Middle frontal gyrus (tissue), 1 donor: ENCODE measurements around the gene HDGFL2.
"Not testable (repeated sequence)": the region's sequence is repeated elsewhere in the genome, so short reads cannot be mapped to it uniquely, and the experiment has no call there.

Source experiments
- DNase-seq: peaks from one replicate; pipeline ENCODE4 v3.0.0-alpha.2; 2015; ENCODE audit warnings: low spot score; ENCODE audit errors: extremely low spot score

The HDGFL2 gene

GRCh38 chr19:4531562-4532165 is 59.6 kb downstream of the HDGFL2 start:
- no peak for DNase-seq

- DNase-seq = no peak
These were observed 61.2 kb downstream of the HDGFL2 start for GRCh38 chr19:4533334-4533733.

GRCh38 chr19:4533835-4534424 is 61.8 kb downstream of the HDGFL2 start:
- no peak for DNase-seq

- peak; percentile 5 for DNase-seq
These were observed 63.0 kb downstream of the HDGFL2 start, which contains the start of gene PLIN5 for GRCh38 chr19:4534836-4535658. PLIN5 (minus strand) TSS chr19:4535224; CDS start chr19:4534074, 1,150 bp downstream.

GRCh38 chr19:4536798-4537197 is 64.7 kb downstream of the HDGFL2 start:
- no peak for DNase-seq

GRCh38 chr19:4537953-4538600 is 66.0 kb downstream of the HDGFL2 start:
- DNase-seq = no peak

GRCh38 chr19:4538601-4538954 is 66.5 kb downstream of the HDGFL2 start:
- DNase-seq = no peak

GRCh38 chr19:4539169-4539692 is 67.1 kb downstream of the HDGFL2 start:
- no peak for DNase-seq

- DNase-seq = no peak
These were observed 67.8 kb downstream of the HDGFL2 start, which contains the start of gene LRG1 for GRCh38 chr19:4539693-4540581. LRG1 (minus strand) TSS chr19:4540036; CDS start chr19:4540013, 23 bp downstream.

GRCh38 chr19:4541114-4541805 is 69.2 kb downstream of the HDGFL2 start:
- no peak for DNase-seq

GRCh38 chr19:4541806-4542145 is 69.7 kb downstream of the HDGFL2 start:
- not testable (repeated sequence) for DNase-seq

GRCh38 chr19:4542896-4543841 is 71.1 kb downstream of the HDGFL2 start:
- no peak for DNase-seq

GRCh38 chr19:4543842-4544647 is 71.9 kb downstream of the HDGFL2 start:
- no peak for DNase-seq

- DNase-seq = no peak
These were observed 75.5 kb downstream of the HDGFL2 start for GRCh38 chr19:4547303-4548237.

GRCh38 chr19:4548238-4548584 is 76.1 kb downstream of the HDGFL2 start:
- no peak for DNase-seq

- no peak for DNase-seq
These were observed 77.9 kb downstream of the HDGFL2 start for GRCh38 chr19:4550018-4550417.

- DNase-seq = no peak
These were observed 78.5 kb downstream of the HDGFL2 start for GRCh38 chr19:4550479-4551050.
